ENCODE results near the gene ISL2.

The ISL2 gene

GRCh38 chr15:76335307-76336253 is 993 bp upstream of the ISL2 start:
- no peak for TF ChIP-seq ZFX (IDR thresholded peaks at IDR 0.05; ENCODE audit: borderline replicate concordance)
- no peak for TF ChIP-seq CTCF (IDR thresholded peaks at IDR 0.05)

GRCh38 chr15:76337059-76337695 is 604 bp downstream of the ISL2 start:
- peak overlapping the region; percentile 21; the same call in 1 of the 2 replicates for H3K27ac ChIP-seq
- TF ChIP-seq CTCF (IDR thresholded peaks at IDR 0.05) (no peak), ZFX (IDR thresholded peaks at IDR 0.05; ENCODE audit: borderline replicate concordance) (no peak)

More at GRCh38 chr15:76335307-76336253, 993 bp upstream of the ISL2 start:
- H3K27ac ChIP-seq: peak overlapping the region; percentile 21; the same call in 1 of the 2 replicates

GRCh38 chr15:76337696-76338485 is 1.3 kb downstream of the ISL2 start:
- no peak overlapping the region for H3K27ac ChIP-seq
- no peak for TF ChIP-seq CTCF (IDR thresholded peaks at IDR 0.05)
- TF ChIP-seq ZFX (IDR thresholded peaks at IDR 0.05; ENCODE audit: borderline replicate concordance): no peak

GRCh38 chr15:76338486-76339304 is 2.1 kb downstream of the ISL2 start:
- TF ChIP-seq ZFX (IDR thresholded peaks at IDR 0.05; ENCODE audit: borderline replicate concordance) (no peak), CTCF (IDR thresholded peaks at IDR 0.05) (no peak)
- no peak overlapping the region for H3K27ac ChIP-seq

GRCh38 chr15:76339305-76340197 is 3.0 kb downstream of the ISL2 start:
- TF ChIP-seq CTCF (IDR thresholded peaks at IDR 0.05) (no peak), ZFX (IDR thresholded peaks at IDR 0.05; ENCODE audit: borderline replicate concordance) (no peak)
- no peak overlapping the region for H3K27ac ChIP-seq
